GM21786 (cell line): ENCODE measurements around the gene RFWD3.
"Not testable (repeated sequence)": the region's sequence is repeated elsewhere in the genome, so short reads cannot be mapped to it uniquely, and the experiment has no call there.

ENCODE experiments used
- ATAC-seq: cut with Tn5 transposase; IDR thresholded peaks from one replicate; pipeline ENCODE4 v1.9.1; 2021; ENCODE audit not compliant: unreplicated experiment

RFWD3 gene

GRCh38 chr16:74666010-74666421 lies 661 bp downstream of the RFWD3 start:
- ATAC-seq = no peak

- ATAC-seq = no peak
Observed at GRCh38 chr16:74661064-74661463, 5.6 kb downstream of the RFWD3 start.

- no peak for ATAC-seq
Observed at GRCh38 chr16:74660383-74660782, 6.3 kb downstream of the RFWD3 start.

- no peak for ATAC-seq
Observed at GRCh38 chr16:74659041-74659440, 7.6 kb downstream of the RFWD3 start.

- no peak for ATAC-seq
Observed at GRCh38 chr16:74657870-74658642, 8.6 kb downstream of the RFWD3 start.

- no peak for ATAC-seq
Observed at GRCh38 chr16:74654536-74655050, 12.1 kb downstream of the RFWD3 start.

GRCh38 chr16:74652883-74653282 lies 13.8 kb downstream of the RFWD3 start:
- ATAC-seq = not testable (repeated sequence)

- no peak for ATAC-seq
Observed at GRCh38 chr16:74652249-74652648, 14.4 kb downstream of the RFWD3 start.

GRCh38 chr16:74651841-74652240 lies 14.8 kb downstream of the RFWD3 start:
- no peak for ATAC-seq

- ATAC-seq = no peak
Observed at GRCh38 chr16:74650966-74651567, 15.6 kb downstream of the RFWD3 start.

GRCh38 chr16:74649839-74650504 lies 16.7 kb downstream of the RFWD3 start:
- no peak for ATAC-seq

- no peak for ATAC-seq
Observed at GRCh38 chr16:74641969-74642368, 24.7 kb downstream of the RFWD3 start.

GRCh38 chr16:74637742-74638453 lies 28.8 kb downstream of the RFWD3 start:
- no peak for ATAC-seq

- ATAC-seq = no peak
Observed at GRCh38 chr16:74635303-74635702, 31.4 kb downstream of the RFWD3 start.

- no peak for ATAC-seq
Observed at GRCh38 chr16:74633686-74634085, 33.0 kb downstream of the RFWD3 start.

- ATAC-seq = no peak
Observed at GRCh38 chr16:74627506-74628220, 39.0 kb downstream of the RFWD3 start.

- ATAC-seq = peak; percentile 61
Observed at GRCh38 chr16:74626741-74627416, 39.8 kb downstream of the RFWD3 start.

- no peak for ATAC-seq
Observed at GRCh38 chr16:74625500-74626350, 41.0 kb downstream of the RFWD3 start.

GRCh38 chr16:74623839-74624235 lies 42.8 kb downstream of the RFWD3 start:
- no peak for ATAC-seq
